CD8-positive, alpha-beta memory T cell (primary cell): ENCODE results near the gene TIMMDC1. TPM values are rescaled to one million over a fixed set of nuclear protein-coding genes. Genes with fewer than 3 reads are reported as not detected.

Source experiments
- CTCF ChIA-PET: fragments of 350-600 bp; sonication (Branson Sonifier 250); formaldehyde crosslinking; loops from one replicate; lab custom pipeline; 2021; ENCODE audit warnings: antibody characterized with exemption; lab: Charles Lee
- POLR2A ChIA-PET: fragments of 350-600 bp; sonication (Branson Sonifier 250); formaldehyde crosslinking; loops from one replicate; lab custom pipeline; 2021; ENCODE audit warnings: antibody characterized with exemption; lab: Charles Lee
- DNase-seq, 5 donors: peaks; one replicate each; pipeline versions ENCODE4 v3.0.0 to v3.0.0-alpha.2; 2020 to 2022; ENCODE audit warnings: mixed read lengths in 1 of 5
- H3K27ac ChIP-seq: one replicate; pipeline ENCODE4 v1.7.0; 2013; ENCODE audit warnings: low read depth, mild to moderate bottlenecking, low read length, moderate library complexity
- H3K27me3 ChIP-seq: 2 replicates; pipeline ENCODE4 v1.7.0; 2013; ENCODE audit warnings: low read length, mild to moderate bottlenecking; ENCODE audit not compliant: insufficient read depth, poor library complexity, severe bottlenecking
- H3K36me3 ChIP-seq: 2 replicates; pipeline ENCODE4 v1.7.0; 2013; ENCODE audit warnings: mild to moderate bottlenecking, low read length, moderate library complexity; ENCODE audit not compliant: insufficient read depth
- H3K4me1 ChIP-seq: 2 replicates; pipeline ENCODE4 v1.7.0; 2013; ENCODE audit warnings: mild to moderate bottlenecking, low read length, moderate library complexity; ENCODE audit not compliant: insufficient read depth
- H3K4me3 ChIP-seq: 2 replicates; pipeline ENCODE4 v1.7.0; 2013; ENCODE audit warnings: mild to moderate bottlenecking, low read length
- H3K9me3 ChIP-seq: 2 replicates; pipeline ENCODE4 v1.7.0; 2013; ENCODE audit warnings: mild to moderate bottlenecking, low read length
- H3K27ac Mint-ChIP-seq, 8 donors: one replicate each; pipeline ENCODE4 v1.8.0; 2020 to 2021; ENCODE audit warnings: mixed read lengths in 8 of 8, mild to moderate bottlenecking in 6 of 8, inconsistent platforms in 3 of 8, moderate library complexity in 3 of 8
- H3K27me3 Mint-ChIP-seq, 2 donors: one replicate each; pipeline ENCODE4 v1.8.0; 2020 to 2021; ENCODE audit warnings: mixed read lengths in 2 of 2, mild to moderate bottlenecking in 1 of 2, moderate library complexity in 1 of 2
- H3K36me3 Mint-ChIP-seq, 3 donors: one replicate each; pipeline ENCODE4 v1.8.0; 2020 to 2021; ENCODE audit warnings: mixed read lengths in 3 of 3, inconsistent platforms in 1 of 3, mild to moderate bottlenecking in 1 of 3
- H3K4me1 Mint-ChIP-seq, 3 donors: one replicate each; pipeline ENCODE4 v1.8.0; 2020 to 2021; ENCODE audit warnings: mixed read lengths in 3 of 3, inconsistent platforms in 1 of 3, mild to moderate bottlenecking in 1 of 3
- H3K4me3 Mint-ChIP-seq, 7 donors: one replicate each; pipeline ENCODE4 v1.8.0; 2020 to 2021; ENCODE audit warnings: mixed read lengths in 7 of 7, mild to moderate bottlenecking in 6 of 7, moderate library complexity in 4 of 7, inconsistent platforms in 2 of 7
- H3K9me3 Mint-ChIP-seq, 5 donors: one replicate each; pipeline ENCODE4 v1.8.0; 2020 to 2022; ENCODE audit warnings: mixed read lengths in 5 of 5, mild to moderate bottlenecking in 3 of 5, moderate library complexity in 2 of 5, inconsistent platforms in 1 of 5
- polyA plus RNA-seq: library from polyadenylated mRNA; unstranded; fragments of 300-500 nt; fragmentation: Illumina TruSeq; gene quantifications from one replicate; pipeline ENCODE4 v1.2.3, GENCODE V29; 2021
- total RNA-seq, 2 experiments: library from RNA; stranded (reverse); gene quantifications; one replicate each; pipeline ENCODE4 v1.2.3, GENCODE V29; 2021

The TIMMDC1 gene
- total and polyA plus RNA-seq, 3 experiments from 2014 or later = 81.1 to 158 (median 152) TPM

DNA sequence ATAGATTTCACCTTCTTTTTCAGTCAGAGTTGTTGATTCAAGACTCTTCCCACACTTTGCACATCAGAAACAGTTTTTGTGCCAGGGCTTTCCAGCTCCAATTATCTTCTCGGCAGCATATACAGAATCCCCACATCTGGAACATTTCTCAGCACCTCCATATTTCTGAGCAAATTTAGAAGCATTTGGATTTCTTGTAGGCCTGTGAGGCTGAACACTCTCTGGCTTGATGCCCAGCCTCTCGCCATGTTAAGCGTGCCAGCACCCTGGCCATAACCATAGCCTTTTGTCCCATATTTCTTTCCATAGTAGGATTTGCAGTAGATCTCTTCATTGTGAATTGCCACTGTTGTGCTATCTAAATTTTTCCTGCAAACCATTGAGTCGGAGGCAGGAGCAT, 32.8 kb downstream of the TIMMDC1 start:
- Histone ChIP-seq H3K27me3 (no peaks in the 10 kb centered on the region), H3K36me3 (no peaks in the 10 kb centered on the region), H3K27ac (no peak overlapping the region), H3K9me3 (no peaks in the 10 kb centered on the region), H3K4me3 (no peak overlapping the region), H3K4me1 (no peaks in the 10 kb centered on the region)
- ChIA-PET POLR2A (no interaction called here), CTCF (no interaction called here)
- H3K4me1 Mint-ChIP-seq = no peaks in the 10 kb centered on the region
- H3K36me3 Mint-ChIP-seq = peaks cover 0 to 7% (median 4%) of the 10 kb centered on the region in 3 donors
- H3K9me3 Mint-ChIP-seq = no peaks in the 10 kb centered on the region
- no peak overlapping the region for H3K4me3 Mint-ChIP-seq
- no peak overlapping the region for H3K27ac Mint-ChIP-seq
- DNase-seq = no peak
- no peaks in the 10 kb centered on the region for H3K27me3 Mint-ChIP-seq

DNA sequence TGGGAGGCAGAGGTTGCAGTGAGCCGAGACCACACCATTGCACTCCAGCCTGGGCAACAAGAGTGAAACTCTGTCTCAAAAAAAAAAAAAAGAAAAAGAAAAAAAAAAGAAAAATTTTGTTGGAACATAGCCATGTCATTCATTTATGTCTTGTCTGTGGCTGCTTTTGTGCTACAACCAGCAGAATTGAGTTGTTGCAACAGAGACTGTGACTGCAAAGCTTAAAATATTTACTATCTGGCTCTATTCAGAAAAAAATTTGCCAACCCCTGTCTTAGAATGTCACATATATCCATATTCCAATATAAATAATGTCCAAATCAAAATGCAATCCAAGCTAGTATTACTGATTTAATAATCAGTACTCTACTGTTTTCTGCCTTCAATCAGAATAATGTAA, 35.9 kb downstream of the TIMMDC1 start:
- Mint-ChIP-seq H3K27me3 (no peaks in the 10 kb centered on the region), H3K4me3 (peak overlapping the region in 1 of 7 donors; percentile 37), H3K9me3 (no peaks in the 10 kb centered on the region), H3K36me3 (peaks cover 0 to 5% (median 0%) of the 10 kb centered on the region in 3 donors), H3K27ac (no peak overlapping the region), H3K4me1 (no peaks in the 10 kb centered on the region)
- H3K4me1 ChIP-seq = no peaks in the 10 kb centered on the region
- H3K4me3 ChIP-seq = no peak overlapping the region
- H3K27ac ChIP-seq = no peak overlapping the region
- H3K9me3 ChIP-seq = no peaks in the 10 kb centered on the region
- ChIA-PET POLR2A (interaction anchor here (0.7 kb wide), 1 partner anchor 285 kb away, joined by 6 read pairs; no protein-coding TSS in a partner anchor), CTCF (no interaction called here)
- no peaks in the 10 kb centered on the region for H3K27me3 ChIP-seq
- no peaks in the 10 kb centered on the region for H3K36me3 ChIP-seq
- no peak for DNase-seq

DNA sequence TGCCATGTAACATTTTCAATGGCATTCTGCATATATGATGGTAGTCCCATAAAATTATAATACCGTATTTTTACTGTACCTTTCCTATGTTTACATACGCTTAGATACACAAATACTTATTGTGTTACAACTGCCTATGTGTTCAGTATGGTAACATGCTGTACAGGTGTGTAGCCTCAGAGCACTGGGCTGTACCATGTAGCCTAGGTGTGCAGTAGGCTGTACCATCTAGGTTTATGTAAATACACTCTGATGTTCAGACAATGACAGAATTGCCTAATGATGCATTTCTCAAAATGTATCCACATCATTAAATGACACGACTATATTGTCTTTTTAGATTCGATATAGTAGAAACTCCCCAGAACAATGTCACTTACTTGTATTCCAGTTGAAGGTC, 38.4 kb downstream of the TIMMDC1 start:
- no peak for DNase-seq
- H3K27me3 ChIP-seq = no peaks in the 10 kb centered on the region
- no peaks in the 10 kb centered on the region for H3K36me3 ChIP-seq
- CTCF ChIA-PET = no interaction called here
- H3K4me3 ChIP-seq = no peak overlapping the region
- H3K9me3 ChIP-seq = no peaks in the 10 kb centered on the region
- Mint-ChIP-seq H3K4me1 (no peaks in the 10 kb centered on the region), H3K9me3 (no peaks in the 10 kb centered on the region), H3K36me3 (no peaks in the 10 kb centered on the region), H3K27me3 (no peaks in the 10 kb centered on the region), H3K4me3 (no peak overlapping the region), H3K27ac (no peak overlapping the region)
- no peaks in the 10 kb centered on the region for H3K4me1 ChIP-seq
- POLR2A ChIA-PET = no interaction called here
- H3K27ac ChIP-seq = no peak overlapping the region

DNA sequence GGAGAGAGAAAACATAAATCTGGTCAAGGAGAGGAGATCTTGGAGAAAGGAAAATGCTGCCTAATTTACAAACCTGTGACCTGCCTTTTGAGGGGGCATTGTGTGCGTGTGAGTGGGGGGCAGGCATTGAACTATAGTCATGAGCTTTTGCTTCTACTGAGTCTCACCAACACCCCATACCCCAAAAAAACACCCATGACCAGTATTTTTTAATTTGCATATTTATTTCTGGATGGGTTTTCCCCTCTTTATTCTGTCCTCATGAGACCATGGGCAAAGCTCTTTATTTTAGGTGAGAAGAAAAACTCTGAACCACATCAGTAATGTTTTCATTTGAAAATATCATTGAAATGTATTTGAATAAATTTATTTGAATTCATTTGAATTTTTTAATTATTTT, 40.4 kb downstream of the TIMMDC1 start:
- ChIA-PET CTCF (no interaction called here), POLR2A (no interaction called here)
- no peak overlapping the region for H3K4me3 Mint-ChIP-seq
- H3K27ac Mint-ChIP-seq = no peak overlapping the region
- no peaks in the 10 kb centered on the region for H3K36me3 Mint-ChIP-seq
- no peaks in the 10 kb centered on the region for H3K9me3 ChIP-seq
- H3K4me3 ChIP-seq = no peak overlapping the region
- H3K36me3 ChIP-seq = no peaks in the 10 kb centered on the region
- no peak for DNase-seq
- H3K4me1 Mint-ChIP-seq = no peaks in the 10 kb centered on the region
- H3K27ac ChIP-seq = no peak overlapping the region
- peaks cover 0 to 3% of the 10 kb centered on the region in 2 donors for H3K27me3 Mint-ChIP-seq
- H3K4me1 ChIP-seq = no peaks in the 10 kb centered on the region
- H3K9me3 Mint-ChIP-seq = no peaks in the 10 kb centered on the region
- no peaks in the 10 kb centered on the region for H3K27me3 ChIP-seq

DNA sequence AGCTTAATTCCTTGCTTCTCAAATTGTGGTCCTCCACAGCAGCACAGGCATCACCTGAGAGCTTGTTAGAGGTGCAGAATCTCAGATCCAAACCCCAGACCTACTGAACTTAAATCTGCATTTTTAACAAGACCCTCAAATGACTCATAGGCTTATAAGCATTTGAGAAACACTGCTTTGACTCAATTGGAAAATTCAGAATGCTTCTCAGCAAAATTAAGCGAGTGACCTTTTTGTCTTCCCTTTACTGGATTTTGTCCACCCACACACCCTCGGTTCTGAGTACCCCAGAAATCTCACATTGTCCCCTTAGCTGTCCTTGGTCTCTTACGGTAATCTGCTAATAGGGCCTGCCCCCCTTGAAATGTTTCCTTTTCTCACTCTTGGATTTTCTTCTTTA, 43.2 kb downstream of the TIMMDC1 start:
- DNase-seq = no peak
- no peaks in the 10 kb centered on the region for H3K9me3 ChIP-seq
- H3K27me3 ChIP-seq = no peaks in the 10 kb centered on the region
- Mint-ChIP-seq H3K27ac (no peak overlapping the region), H3K36me3 (no peaks in the 10 kb centered on the region), H3K4me1 (no peaks in the 10 kb centered on the region), H3K9me3 (no peaks in the 10 kb centered on the region), H3K27me3 (peaks cover 0 to 3% of the 10 kb centered on the region in 2 donors), H3K4me3 (no peak overlapping the region)
- no peaks in the 10 kb centered on the region for H3K36me3 ChIP-seq
- H3K4me3 ChIP-seq = no peak overlapping the region
- ChIA-PET CTCF (no interaction called here), POLR2A (no interaction called here)
- H3K27ac ChIP-seq = no peak overlapping the region
- no peaks in the 10 kb centered on the region for H3K4me1 ChIP-seq

DNA sequence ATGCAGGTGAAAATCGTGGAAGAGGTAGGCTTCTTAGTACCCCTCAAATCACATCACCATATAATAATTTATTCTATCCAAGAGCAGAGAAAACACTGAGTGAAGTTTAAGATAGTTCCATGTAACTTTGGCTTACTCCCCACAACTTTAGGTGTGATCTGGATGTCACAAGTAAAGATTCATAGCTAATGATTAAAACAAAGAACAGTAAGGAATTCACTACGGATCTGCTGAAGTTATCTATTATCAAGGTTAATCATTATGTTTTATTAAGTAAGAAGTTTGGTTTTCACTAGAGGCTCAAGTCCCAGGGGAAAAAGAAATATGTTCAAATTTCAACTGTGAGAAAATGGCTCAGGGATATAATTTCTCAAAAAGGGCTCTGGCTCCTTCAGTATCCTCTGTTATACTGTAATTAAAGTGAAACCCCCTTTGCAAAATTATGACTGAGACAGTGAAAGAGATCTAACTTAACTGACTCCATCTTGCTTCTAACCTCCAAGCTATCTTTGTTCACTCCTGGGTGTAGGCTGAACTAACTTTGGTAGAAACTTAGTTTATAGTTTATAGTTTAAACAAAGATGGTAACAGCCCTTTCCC, 43.9 kb downstream of the TIMMDC1 start:
- Mint-ChIP-seq H3K27me3 (peaks cover 0 to 3% of the 10 kb centered on the region in 2 donors), H3K9me3 (no peaks in the 10 kb centered on the region), H3K36me3 (no peaks in the 10 kb centered on the region), H3K27ac (no peak overlapping the region), H3K4me1 (no peaks in the 10 kb centered on the region), H3K4me3 (no peak overlapping the region)
- Histone ChIP-seq H3K9me3 (no peaks in the 10 kb centered on the region), H3K4me3 (no peak overlapping the region), H3K4me1 (no peaks in the 10 kb centered on the region), H3K36me3 (no peaks in the 10 kb centered on the region), H3K27me3 (no peaks in the 10 kb centered on the region), H3K27ac (no peak overlapping the region)
- CTCF ChIA-PET = no interaction called here
- no peak for DNase-seq
- POLR2A ChIA-PET = no interaction called here

DNA sequence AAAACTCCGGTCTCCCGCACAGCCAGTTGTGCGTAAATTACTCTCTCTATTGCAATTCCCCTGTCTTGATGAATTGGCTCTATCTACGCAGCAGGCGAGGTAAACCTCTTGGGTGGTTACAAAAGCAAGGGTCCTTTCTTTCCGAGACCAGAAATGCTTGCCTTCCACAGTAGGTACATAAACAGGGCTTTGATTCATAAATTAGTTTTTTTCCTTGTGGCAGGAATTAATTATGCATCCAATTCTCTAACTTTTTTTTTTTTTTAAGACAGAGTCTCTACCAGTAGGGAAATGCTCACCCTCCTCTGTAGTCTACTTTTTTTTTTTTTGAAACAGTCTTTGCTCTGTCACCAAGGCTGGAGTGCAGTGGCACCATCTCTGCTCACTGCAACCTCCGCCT, 44.8 kb downstream of the TIMMDC1 start:
- Histone ChIP-seq H3K4me3 (no peak overlapping the region), H3K4me1 (no peaks in the 10 kb centered on the region), H3K27me3 (no peaks in the 10 kb centered on the region), H3K9me3 (no peaks in the 10 kb centered on the region), H3K36me3 (no peaks in the 10 kb centered on the region), H3K27ac (no peak overlapping the region)
- no peaks in the 10 kb centered on the region for H3K4me1 Mint-ChIP-seq
- H3K36me3 Mint-ChIP-seq = no peaks in the 10 kb centered on the region
- ChIA-PET CTCF (interaction anchor here (0.7 to 0.8 kb wide), 2 partner anchors 14 to 23 kb away, joined by 3 read pairs; no protein-coding TSS in a partner anchor), POLR2A (no interaction called here)
- no peak for DNase-seq
- H3K4me3 Mint-ChIP-seq = no peak overlapping the region
- no peaks in the 10 kb centered on the region for H3K9me3 Mint-ChIP-seq
- H3K27me3 Mint-ChIP-seq = peaks cover 0 to 3% of the 10 kb centered on the region in 2 donors
- H3K27ac Mint-ChIP-seq = no peak overlapping the region

DNA sequence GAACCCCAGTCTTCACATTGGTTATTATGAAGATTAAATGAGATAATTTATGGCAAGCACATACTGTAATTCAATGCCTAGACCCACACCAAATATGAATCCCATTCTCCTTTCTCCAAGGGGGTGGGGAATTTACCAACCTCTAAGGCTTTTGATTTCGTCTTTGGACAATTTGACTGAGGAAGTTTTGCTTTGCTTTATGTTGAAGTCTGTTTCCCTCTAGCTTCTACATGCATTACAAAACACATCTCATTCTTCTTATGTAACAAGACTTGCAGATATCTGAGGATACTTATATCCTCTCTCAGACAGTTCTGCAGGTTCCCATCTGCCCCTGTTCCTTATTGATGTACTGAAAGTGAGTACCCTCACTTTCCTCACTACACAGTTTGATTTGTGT, 48.9 kb downstream of the TIMMDC1 start:
- Histone ChIP-seq H3K36me3 (no peaks in the 10 kb centered on the region), H3K27ac (no peak overlapping the region), H3K4me1 (no peaks in the 10 kb centered on the region), H3K4me3 (no peak overlapping the region), H3K27me3 (no peaks in the 10 kb centered on the region), H3K9me3 (no peaks in the 10 kb centered on the region)
- H3K36me3 Mint-ChIP-seq = no peaks in the 10 kb centered on the region
- DNase-seq = no peak
- no peak overlapping the region for H3K27ac Mint-ChIP-seq
- ChIA-PET CTCF (no interaction called here), POLR2A (no interaction called here)
- H3K27me3 Mint-ChIP-seq = peaks cover 0 to 3% of the 10 kb centered on the region in 2 donors
- H3K4me3 Mint-ChIP-seq = no peak overlapping the region
- H3K4me1 Mint-ChIP-seq = no peaks in the 10 kb centered on the region
- no peaks in the 10 kb centered on the region for H3K9me3 Mint-ChIP-seq
